Measurements from ENCODE around the gene ALDH3B2.
"Not testable (repeated sequence)": the region's sequence is repeated elsewhere in the genome, so short reads cannot be mapped to it uniquely, and the experiment has no call there.

DNA sequence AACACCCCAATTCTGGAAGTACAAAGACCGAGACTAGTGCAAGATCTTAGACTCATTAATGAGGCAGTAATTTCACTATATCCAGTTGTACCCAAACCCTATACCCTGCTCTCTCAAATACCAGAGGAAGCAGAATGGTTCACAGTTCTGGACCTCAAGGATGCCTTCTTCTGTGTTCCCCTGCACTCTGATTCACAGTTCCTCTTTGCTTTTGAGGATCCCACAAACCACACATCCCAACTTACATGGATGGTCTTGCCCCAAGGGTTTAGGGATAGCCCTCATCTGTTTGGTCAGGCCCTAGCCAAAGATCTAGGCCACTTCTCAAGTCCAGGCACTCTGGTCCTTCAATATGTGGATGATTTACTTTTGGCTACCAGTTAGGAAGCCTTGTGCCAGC, 50.6 kb downstream of the ALDH3B2 start:
- not testable (repeated sequence) for TF ChIP-seq CTCF (IDR thresholded peaks at IDR 0.05 in 8 of 11, conservative IDR thresholded peaks at IDR 0.05 in 3 of 11); POLR2A (IDR thresholded peaks at IDR 0.05); POLR2AphosphoS5 (IDR thresholded peaks at IDR 0.05)
